Effector CD4-positive, alpha-beta T cell (primary cell): ENCODE measurements around the gene BHLHE23. TPM values are rescaled to one million over a fixed set of nuclear protein-coding genes. Genes with fewer than 3 reads are reported as not detected.

Experiments used
- DNase-seq: peaks from one replicate; pipeline ENCODE4 v3.0.0-alpha.2; 2020
- total RNA-seq: gene quantifications from one replicate; lab custom pipeline; 2026; lab: John Stamatoyannopoulos, UW

BHLHE23 gene
- not detected for total RNA-seq

- no peak for DNase-seq
Observed at GRCh38 chr20:63006540-63007359, at the start of gene BHLHE23. Gene BHLHE23, minus strand, starts transcription at chr20:63006964. Its CDS starts 190 bp downstream, at chr20:63006774.

- no peak for DNase-seq
Observed at GRCh38 chr20:63055575-63056235, 48.9 kb upstream of the BHLHE23 start.

GRCh38 chr20:63054681-63055240 lies 48.0 kb upstream of the BHLHE23 start:
- no peak for DNase-seq

GRCh38 chr20:63054103-63054474 lies 47.3 kb upstream of the BHLHE23 start:
- DNase-seq, result no peak

- no peak for DNase-seq
Observed at GRCh38 chr20:63053432-63054102, 46.8 kb upstream of the BHLHE23 start.

- DNase-seq, result no peak
Observed at GRCh38 chr20:63052571-63053431, 46.0 kb upstream of the BHLHE23 start.

- no peak for DNase-seq
Observed at GRCh38 chr20:63051911-63052310, 45.1 kb upstream of the BHLHE23 start.

GRCh38 chr20:63051186-63051860 lies 44.6 kb upstream of the BHLHE23 start:
- no peak for DNase-seq

- DNase-seq, result no peak
Observed at GRCh38 chr20:63050406-63050805, 43.6 kb upstream of the BHLHE23 start.

- no peak for DNase-seq
Observed at GRCh38 chr20:63049561-63050221, 42.9 kb upstream of the BHLHE23 start.

- no peak for DNase-seq
Observed at GRCh38 chr20:63049191-63049518, 42.4 kb upstream of the BHLHE23 start.

GRCh38 chr20:63048516-63049190 lies 41.9 kb upstream of the BHLHE23 start:
- no peak for DNase-seq

- DNase-seq, result no peak
Observed at GRCh38 chr20:63047946-63048345, 41.2 kb upstream of the BHLHE23 start.

GRCh38 chr20:63047267-63047666 lies 40.5 kb upstream of the BHLHE23 start:
- no peak for DNase-seq

GRCh38 chr20:63046841-63047240 lies 40.1 kb upstream of the BHLHE23 start:
- no peak for DNase-seq

GRCh38 chr20:63045991-63046390 lies 39.2 kb upstream of the BHLHE23 start:
- DNase-seq, result no peak

GRCh38 chr20:63045401-63045800 lies 38.6 kb upstream of the BHLHE23 start:
- DNase-seq, result no peak

GRCh38 chr20:63044605-63045004 lies 37.8 kb upstream of the BHLHE23 start:
- no peak for DNase-seq

GRCh38 chr20:63044204-63044600 lies 37.4 kb upstream of the BHLHE23 start:
- no peak for DNase-seq

GRCh38 chr20:63043348-63044203 lies 36.8 kb upstream of the BHLHE23 start:
- DNase-seq, result no peak
